Smooth muscle cell (in vitro differentiated cells): ENCODE measurements around the gene EEF1A1. TPM values are rescaled to one million over a fixed set of nuclear protein-coding genes. Genes with fewer than 3 reads are reported as not detected.

Experiments
- DNase-seq: peaks from one replicate; lab custom pipeline; 2025; ENCODE audit not compliant: unreplicated experiment; lab: John Stamatoyannopoulos, UW
- H2AFZ ChIP-seq: fragments of 200-600 bp; sonication (generic); 2 replicates; pipeline ENCODE4 v1.6.0; 2016; ENCODE audit warnings: antibody characterized with exemption, low read depth, mild to moderate bottlenecking
- H3F3A ChIP-seq: fragments of 200-600 bp; sonication (generic); 2 replicates; pipeline ENCODE4 v1.6.0; 2017; ENCODE audit warnings: antibody characterized with exemption, low read depth
- H3K27ac ChIP-seq: fragments of 200-600 bp; sonication (generic); 2 replicates; pipeline ENCODE4 v1.5.1; 2016; ENCODE audit warnings: low read depth, mild to moderate bottlenecking
- H3K27me3 ChIP-seq: fragments of 200-600 bp; sonication (generic); 2 replicates; pipeline ENCODE4 v1.6.1; 2016; ENCODE audit warnings: low read depth, mild to moderate bottlenecking
- H3K36me3 ChIP-seq: fragments of 200-600 bp; sonication (generic); 2 replicates; pipeline ENCODE4 v1.5.1; 2016; ENCODE audit warnings: low read depth
- H3K4me1 ChIP-seq: fragments of 200-600 bp; sonication (generic); 2 replicates; pipeline ENCODE4 v1.5.1; 2016; ENCODE audit warnings: low read depth
- H3K4me2 ChIP-seq: fragments of 200-600 bp; sonication (generic); 2 replicates; pipeline ENCODE4 v1.6.0; 2016; ENCODE audit warnings: mild to moderate bottlenecking
- H3K4me3 ChIP-seq: fragments of 200-600 bp; sonication (generic); 2 replicates; pipeline ENCODE4 v1.5.1; 2016; ENCODE audit warnings: mild to moderate bottlenecking
- H3K79me2 ChIP-seq: fragments of 200-600 bp; sonication (generic); 2 replicates; pipeline ENCODE4 v1.6.0; 2016; ENCODE audit warnings: low read depth, mild to moderate bottlenecking
- H3K9ac ChIP-seq: fragments of 200-600 bp; sonication (generic); 2 replicates; pipeline ENCODE4 v1.6.0; 2016; ENCODE audit warnings: low read depth
- H3K9me3 ChIP-seq: fragments of 200-600 bp; sonication (generic); replicated peaks from 2 replicates; pipeline ENCODE4 v1.5.1; 2016; ENCODE audit warnings: low read depth
- H4K20me1 ChIP-seq: fragments of 200-600 bp; sonication (generic); 2 replicates; pipeline ENCODE4 v1.6.0; 2016; ENCODE audit warnings: low read depth
- WGBS: methylation state at CpG from one replicate; pipeline ENCODE4 v1.1.7; 2016; ENCODE audit warnings: low lambda C conversion rate; 5-methylcytosine and 5-hydroxymethylcytosine counted together
- polyA plus RNA-seq: library from polyadenylated mRNA; unstranded; fragments of >200 nt; fragmentation: Nextera tagmentation; extraction: Ambion mirVana; gene quantifications from 2 replicates; pipeline ENCODE4 v1.2.1, GENCODE V29; 2016
- total RNA-seq: library from RNA; depleted of rRNA; stranded (reverse); fragments of >200 nt; gene quantifications from 2 replicates; pipeline ENCODE4 v1.2.3, GENCODE V29; 2014
- TF ChIP-seq, protein P1 (sequence below): fragments of 200-600 bp; sonication (generic); IDR thresholded peaks from 2 replicates; pipeline ENCODE4 v1.5.1; 2017; ENCODE audit warnings: borderline replicate concordance, mild to moderate bottlenecking, antibody characterized with exemption; ENCODE audit not compliant: insufficient read depth, poor library complexity, severe bottlenecking

EEF1A1 gene
- total and polyA plus RNA-seq, 2 experiments from 2014 or later: 2,147 to 8,046 TPM

DNA sequence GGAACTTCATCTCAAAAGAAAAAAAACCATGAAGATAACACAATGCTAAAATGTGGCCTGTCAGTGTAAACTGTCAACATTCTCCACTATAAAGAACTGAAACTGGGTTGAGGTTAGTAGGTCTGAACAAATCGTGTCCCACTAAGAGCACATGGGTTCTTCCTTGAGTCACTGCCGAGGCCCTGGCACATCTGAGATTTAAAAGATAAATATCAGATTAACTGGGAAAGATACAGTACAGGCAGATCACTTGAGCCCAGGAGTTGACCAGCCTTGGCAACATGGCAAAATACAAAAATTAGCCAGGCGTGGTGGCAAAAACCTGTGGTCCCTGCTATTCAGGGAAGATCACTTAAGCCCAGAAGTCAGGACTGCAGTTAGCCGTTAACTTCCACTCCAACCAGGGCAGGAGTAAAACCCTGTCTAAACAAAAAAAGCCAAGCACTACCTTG lies 5.6 kb downstream of the EEF1A1 start:
- no peak overlapping the region for H2AFZ ChIP-seq
- no peaks in the 10 kb centered on the region for H3K9me3 ChIP-seq
- H3K4me2 ChIP-seq: no peak overlapping the region
- DNase-seq: no peak
- peak overlapping the region; percentile 68 for H3K27ac ChIP-seq
- peaks cover 77% of the 10 kb centered on the region for H4K20me1 ChIP-seq
- no peak overlapping the region for H3K4me3 ChIP-seq
- H3K9ac ChIP-seq: no peak overlapping the region
- peaks cover 44% of the 10 kb centered on the region for H3F3A ChIP-seq
- no peaks in the 10 kb centered on the region for H3K27me3 ChIP-seq
- WGBS: 48% methylated on average over 4 of the region's 4 CpGs
- peaks cover 33% of the 10 kb centered on the region for H3K79me2 ChIP-seq
- no peaks in the 10 kb centered on the region for H3K4me1 ChIP-seq
- peaks cover 19% of the 10 kb centered on the region for H3K36me3 ChIP-seq
- TF ChIP-seq, protein P1, sequence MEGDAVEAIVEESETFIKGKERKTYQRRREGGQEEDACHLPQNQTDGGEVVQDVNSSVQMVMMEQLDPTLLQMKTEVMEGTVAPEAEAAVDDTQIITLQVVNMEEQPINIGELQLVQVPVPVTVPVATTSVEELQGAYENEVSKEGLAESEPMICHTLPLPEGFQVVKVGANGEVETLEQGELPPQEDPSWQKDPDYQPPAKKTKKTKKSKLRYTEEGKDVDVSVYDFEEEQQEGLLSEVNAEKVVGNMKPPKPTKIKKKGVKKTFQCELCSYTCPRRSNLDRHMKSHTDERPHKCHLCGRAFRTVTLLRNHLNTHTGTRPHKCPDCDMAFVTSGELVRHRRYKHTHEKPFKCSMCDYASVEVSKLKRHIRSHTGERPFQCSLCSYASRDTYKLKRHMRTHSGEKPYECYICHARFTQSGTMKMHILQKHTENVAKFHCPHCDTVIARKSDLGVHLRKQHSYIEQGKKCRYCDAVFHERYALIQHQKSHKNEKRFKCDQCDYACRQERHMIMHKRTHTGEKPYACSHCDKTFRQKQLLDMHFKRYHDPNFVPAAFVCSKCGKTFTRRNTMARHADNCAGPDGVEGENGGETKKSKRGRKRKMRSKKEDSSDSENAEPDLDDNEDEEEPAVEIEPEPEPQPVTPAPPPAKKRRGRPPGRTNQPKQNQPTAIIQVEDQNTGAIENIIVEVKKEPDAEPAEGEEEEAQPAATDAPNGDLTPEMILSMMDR: no peak

DNA sequence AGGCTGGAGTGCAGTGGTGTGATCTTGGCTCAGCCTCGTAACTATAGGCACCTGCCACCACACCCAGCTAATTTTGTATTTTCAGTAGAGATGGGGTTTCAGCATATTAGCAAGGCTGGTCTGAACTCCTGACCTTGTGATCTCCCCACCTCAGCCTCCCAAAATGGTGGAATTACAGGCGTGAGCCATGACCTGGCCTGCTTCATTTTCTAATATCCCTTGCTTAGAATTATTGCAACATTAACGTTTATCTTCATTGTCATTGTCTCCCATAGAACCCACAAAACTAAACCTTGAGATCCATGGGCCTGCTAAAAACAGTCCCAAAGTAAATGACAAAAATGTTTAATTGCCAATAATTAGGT lies 6.1 kb downstream of the EEF1A1 start:
- Histone ChIP-seq H3K27me3 (no peaks in the 10 kb centered on the region), H3K36me3 (peaks cover 19% of the 10 kb centered on the region), H3K27ac (peak overlapping the region; percentile 68), H3K9ac (no peak overlapping the region), H3K4me3 (no peak overlapping the region), H4K20me1 (peaks cover 72% of the 10 kb centered on the region), H3K4me1 (no peaks in the 10 kb centered on the region), H3K9me3 (no peaks in the 10 kb centered on the region), H2AFZ (no peak overlapping the region), H3K79me2 (peaks cover 28% of the 10 kb centered on the region), H3F3A (peaks cover 49% of the 10 kb centered on the region), H3K4me2 (no peak overlapping the region)
- WGBS: 38% methylated on average over 3 of the region's 3 CpGs
- TF ChIP-seq, protein P1: no peak
- DNase-seq: no peak

DNA sequence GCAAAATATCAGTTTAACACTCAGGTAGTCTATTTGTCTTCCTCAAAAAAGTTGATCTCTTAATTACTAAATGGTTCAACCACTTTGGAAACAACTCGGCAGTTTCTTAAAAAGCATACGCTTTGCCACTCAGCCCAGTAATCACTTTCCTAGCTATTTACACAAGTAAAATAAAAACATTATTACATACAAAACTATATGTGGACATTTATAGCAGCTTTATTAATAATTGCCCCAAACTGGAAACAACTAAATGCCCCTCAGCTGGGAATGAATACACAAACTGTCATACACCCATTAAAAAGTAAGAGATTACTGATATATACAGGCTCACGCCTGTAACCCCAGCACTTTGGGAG lies 7.4 kb downstream of the EEF1A1 start:
- TF ChIP-seq, protein P1: no peak
- Histone ChIP-seq H3K27ac (peak overlapping the region; percentile 55), H3K36me3 (peaks cover 9% of the 10 kb centered on the region), H3K79me2 (peaks cover 16% of the 10 kb centered on the region), H3K4me1 (no peaks in the 10 kb centered on the region), H3K27me3 (no peaks in the 10 kb centered on the region), H4K20me1 (peaks cover 62% of the 10 kb centered on the region), H3K4me3 (no peak overlapping the region), H3K4me2 (no peak overlapping the region), H3K9me3 (no peaks in the 10 kb centered on the region), H3F3A (peaks cover 56% of the 10 kb centered on the region), H2AFZ (no peak overlapping the region), H3K9ac (no peak overlapping the region)
- 72% methylated on average over 3 of the region's 3 CpGs for WGBS
- DNase-seq: no peak

DNA sequence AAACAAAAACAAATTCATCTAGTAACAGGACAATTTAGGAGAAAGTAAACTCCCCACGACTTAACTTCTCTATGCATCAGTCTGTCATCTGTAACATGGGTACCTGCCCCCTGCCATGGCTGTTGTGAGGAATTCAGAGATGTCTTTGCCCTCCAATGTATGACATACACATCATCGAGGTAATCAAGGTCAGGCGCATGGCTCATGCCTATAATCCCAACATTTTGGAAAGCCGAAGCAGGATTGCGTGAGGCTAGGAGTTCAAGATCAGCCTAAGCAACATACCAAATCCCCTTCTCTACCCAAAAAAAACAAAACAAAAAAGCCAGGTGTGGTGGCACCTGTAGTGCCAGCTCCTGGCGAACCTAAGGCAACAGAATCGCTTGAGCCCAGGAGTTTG lies 9.0 kb downstream of the EEF1A1 start:
- no peak overlapping the region for H3K4me2 ChIP-seq
- no peaks in the 10 kb centered on the region for H3K4me1 ChIP-seq
- no peak overlapping the region for H2AFZ ChIP-seq
- TF ChIP-seq, protein P1: no peak
- no peak overlapping the region for H3K9ac ChIP-seq
- no peak overlapping the region for H3K4me3 ChIP-seq
- H3K9me3 ChIP-seq: no peaks in the 10 kb centered on the region
- H3K27me3 ChIP-seq: no peaks in the 10 kb centered on the region
- H3K79me2 ChIP-seq: peaks cover 3% of the 10 kb centered on the region
- peaks cover 47% of the 10 kb centered on the region for H4K20me1 ChIP-seq
- H3K27ac ChIP-seq: no peak overlapping the region
- peaks cover 50% of the 10 kb centered on the region for H3F3A ChIP-seq
- WGBS: 96% methylated on average over 7 of the region's 7 CpGs
- no peak for DNase-seq
- H3K36me3 ChIP-seq: peaks cover 3% of the 10 kb centered on the region
